ENCODE measurements around the gene EFCAB6. TPM values are rescaled to one million over a fixed set of nuclear protein-coding genes. Genes with fewer than 3 reads are reported as not detected.

Gene EFCAB6
- total RNA-seq, 1 experiment from 2014 or later = 0.52 TPM

DNA sequence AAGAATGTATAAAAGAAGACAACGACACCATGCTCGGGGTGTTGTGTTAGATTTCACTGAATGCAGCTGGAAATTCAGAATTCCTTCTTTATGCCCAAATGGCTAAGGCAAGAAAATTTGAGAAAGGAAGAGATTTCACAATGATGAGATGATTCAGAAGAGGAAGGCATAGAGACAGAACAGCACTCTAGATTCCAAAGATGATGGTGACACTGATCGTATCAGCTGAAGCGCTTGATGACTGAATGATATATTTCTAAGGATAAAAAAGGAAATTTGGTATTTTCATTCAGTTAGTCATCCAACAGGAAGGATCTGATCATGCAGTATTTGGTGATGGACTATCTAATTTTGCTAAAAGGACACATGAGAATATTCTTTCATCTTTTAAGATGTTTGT, 189.2 kb downstream of the EFCAB6 start:
- Histone ChIP-seq H3K9me2 (ENCODE audit: insufficient read depth) (no peaks in the 10 kb centered on the region), H2AFZ (ENCODE audit: low read depth, low read length, poor library complexity, severe bottlenecking) (no peak overlapping the region), H3K9me3 (ENCODE audit: control insufficient read depth in 1 of 2, insufficient read depth in 1 of 2, low read depth in 1 of 2, low read length in 2 of 2) (peaks cover 0 to 10% of the 10 kb centered on the region in 2 experiments; a peak in 2 of 4 replicates), H3K36me3 (ENCODE audit: control insufficient read depth in 1 of 2, insufficient read depth in 2 of 2, low read length in 2 of 2) (no peaks in the 10 kb centered on the region), H3K9ac (ENCODE audit: low read length) (no peak overlapping the region), H3K4me2 (ENCODE audit: low read length) (no peak overlapping the region), H3K4me1 (ENCODE audit: control insufficient read depth in 1 of 2, insufficient read depth in 2 of 2, low read length in 2 of 2) (peaks cover 0 to 14% of the 10 kb centered on the region in 2 experiments; a peak in 2 of 4 replicates), H4K20me1 (ENCODE audit: insufficient read depth) (no peaks in the 10 kb centered on the region), H3K27me3 (ENCODE audit: insufficient read depth, low read length) (peaks cover 6% of the 10 kb centered on the region), H3K27ac (ENCODE audit: low read depth, low read length) (no peak overlapping the region), H3K79me2 (ENCODE audit: insufficient read depth, low read length) (no peaks in the 10 kb centered on the region), H3K4me3 (replicated peaks in 1 of 2; ENCODE audit: low read depth in 1 of 2, low read length in 2 of 2) (no peak overlapping the region)
- ChIA-PET RAD21 (ENCODE audit: low non-redundant PET in 1 of 2, low total read pairs in 2 of 2, uncharacterized antibody in 2 of 2, unreplicated experiment in 2 of 2) (no interaction called here), CTCF (no interaction called here), POLR2A (no interaction called here)
- intact Hi-C loops (cut with micrococcal nuclease) = no loop called here
- BruUV-seq (replicated peaks) = no TSS peak
- no peak for ATAC-seq
- TF ChIP-seq, protein P1, sequence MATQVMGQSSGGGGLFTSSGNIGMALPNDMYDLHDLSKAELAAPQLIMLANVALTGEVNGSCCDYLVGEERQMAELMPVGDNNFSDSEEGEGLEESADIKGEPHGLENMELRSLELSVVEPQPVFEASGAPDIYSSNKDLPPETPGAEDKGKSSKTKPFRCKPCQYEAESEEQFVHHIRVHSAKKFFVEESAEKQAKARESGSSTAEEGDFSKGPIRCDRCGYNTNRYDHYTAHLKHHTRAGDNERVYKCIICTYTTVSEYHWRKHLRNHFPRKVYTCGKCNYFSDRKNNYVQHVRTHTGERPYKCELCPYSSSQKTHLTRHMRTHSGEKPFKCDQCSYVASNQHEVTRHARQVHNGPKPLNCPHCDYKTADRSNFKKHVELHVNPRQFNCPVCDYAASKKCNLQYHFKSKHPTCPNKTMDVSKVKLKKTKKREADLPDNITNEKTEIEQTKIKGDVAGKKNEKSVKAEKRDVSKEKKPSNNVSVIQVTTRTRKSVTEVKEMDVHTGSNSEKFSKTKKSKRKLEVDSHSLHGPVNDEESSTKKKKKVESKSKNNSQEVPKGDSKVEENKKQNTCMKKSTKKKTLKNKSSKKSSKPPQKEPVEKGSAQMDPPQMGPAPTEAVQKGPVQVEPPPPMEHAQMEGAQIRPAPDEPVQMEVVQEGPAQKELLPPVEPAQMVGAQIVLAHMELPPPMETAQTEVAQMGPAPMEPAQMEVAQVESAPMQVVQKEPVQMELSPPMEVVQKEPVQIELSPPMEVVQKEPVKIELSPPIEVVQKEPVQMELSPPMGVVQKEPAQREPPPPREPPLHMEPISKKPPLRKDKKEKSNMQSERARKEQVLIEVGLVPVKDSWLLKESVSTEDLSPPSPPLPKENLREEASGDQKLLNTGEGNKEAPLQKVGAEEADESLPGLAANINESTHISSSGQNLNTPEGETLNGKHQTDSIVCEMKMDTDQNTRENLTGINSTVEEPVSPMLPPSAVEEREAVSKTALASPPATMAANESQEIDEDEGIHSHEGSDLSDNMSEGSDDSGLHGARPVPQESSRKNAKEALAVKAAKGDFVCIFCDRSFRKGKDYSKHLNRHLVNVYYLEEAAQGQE (IDR thresholded peaks at IDR 0.05; ENCODE audit: low read depth) = no peak
- TF ChIP-seq FOSL1 (IDR thresholded peaks at IDR 0.05; ENCODE audit: low read depth) = no peak
- no peak for TF ChIP-seq YY1 (IDR thresholded peaks at IDR 0.05; ENCODE audit: extremely low read depth, insufficient replicate concordance, low read depth, low read length)
- no peak for TF ChIP-seq ZFX (IDR thresholded peaks at IDR 0.05)
- TF ChIP-seq SIN3A (IDR thresholded peaks at IDR 0.05; ENCODE audit: low read depth) = no peak
- TF ChIP-seq, protein P2, sequence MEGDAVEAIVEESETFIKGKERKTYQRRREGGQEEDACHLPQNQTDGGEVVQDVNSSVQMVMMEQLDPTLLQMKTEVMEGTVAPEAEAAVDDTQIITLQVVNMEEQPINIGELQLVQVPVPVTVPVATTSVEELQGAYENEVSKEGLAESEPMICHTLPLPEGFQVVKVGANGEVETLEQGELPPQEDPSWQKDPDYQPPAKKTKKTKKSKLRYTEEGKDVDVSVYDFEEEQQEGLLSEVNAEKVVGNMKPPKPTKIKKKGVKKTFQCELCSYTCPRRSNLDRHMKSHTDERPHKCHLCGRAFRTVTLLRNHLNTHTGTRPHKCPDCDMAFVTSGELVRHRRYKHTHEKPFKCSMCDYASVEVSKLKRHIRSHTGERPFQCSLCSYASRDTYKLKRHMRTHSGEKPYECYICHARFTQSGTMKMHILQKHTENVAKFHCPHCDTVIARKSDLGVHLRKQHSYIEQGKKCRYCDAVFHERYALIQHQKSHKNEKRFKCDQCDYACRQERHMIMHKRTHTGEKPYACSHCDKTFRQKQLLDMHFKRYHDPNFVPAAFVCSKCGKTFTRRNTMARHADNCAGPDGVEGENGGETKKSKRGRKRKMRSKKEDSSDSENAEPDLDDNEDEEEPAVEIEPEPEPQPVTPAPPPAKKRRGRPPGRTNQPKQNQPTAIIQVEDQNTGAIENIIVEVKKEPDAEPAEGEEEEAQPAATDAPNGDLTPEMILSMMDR (IDR thresholded peaks at IDR 0.05 in 2 of 3, conservative IDR thresholded peaks at IDR 0.05 in 1 of 3; ENCODE audit: borderline replicate concordance in 1 of 3, insufficient read depth in 1 of 3, low read depth in 2 of 3, low read length in 2 of 3) = no peak
- TF ChIP-seq EZH2 (IDR thresholded peaks at IDR 0.05) = no peak
- TF ChIP-seq CEBPB (IDR thresholded peaks at IDR 0.05; ENCODE audit: low read depth) = no peak
- TF ChIP-seq, protein P3, sequence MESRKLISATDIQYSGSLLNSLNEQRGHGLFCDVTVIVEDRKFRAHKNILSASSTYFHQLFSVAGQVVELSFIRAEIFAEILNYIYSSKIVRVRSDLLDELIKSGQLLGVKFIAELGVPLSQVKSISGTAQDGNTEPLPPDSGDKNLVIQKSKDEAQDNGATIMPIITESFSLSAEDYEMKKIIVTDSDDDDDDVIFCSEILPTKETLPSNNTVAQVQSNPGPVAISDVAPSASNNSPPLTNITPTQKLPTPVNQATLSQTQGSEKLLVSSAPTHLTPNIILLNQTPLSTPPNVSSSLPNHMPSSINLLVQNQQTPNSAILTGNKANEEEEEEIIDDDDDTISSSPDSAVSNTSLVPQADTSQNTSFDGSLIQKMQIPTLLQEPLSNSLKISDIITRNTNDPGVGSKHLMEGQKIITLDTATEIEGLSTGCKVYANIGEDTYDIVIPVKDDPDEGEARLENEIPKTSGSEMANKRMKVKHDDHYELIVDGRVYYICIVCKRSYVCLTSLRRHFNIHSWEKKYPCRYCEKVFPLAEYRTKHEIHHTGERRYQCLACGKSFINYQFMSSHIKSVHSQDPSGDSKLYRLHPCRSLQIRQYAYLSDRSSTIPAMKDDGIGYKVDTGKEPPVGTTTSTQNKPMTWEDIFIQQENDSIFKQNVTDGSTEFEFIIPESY (IDR thresholded peaks at IDR 0.05; ENCODE audit: extremely low read depth, insufficient replicate concordance, low read length) = no peak
- TF ChIP-seq EZH2phosphoT487 (IDR thresholded peaks at IDR 0.05; ENCODE audit: borderline replicate concordance) = no peak
- TF ChIP-seq POLR2AphosphoS5 (IDR thresholded peaks at IDR 0.05; ENCODE audit: low read depth, low read length) = no peak
- no peak for TF ChIP-seq SP1 (IDR thresholded peaks at IDR 0.05; ENCODE audit: low read depth)
- TF ChIP-seq TCF7L2 (IDR thresholded peaks at IDR 0.05; ENCODE audit: borderline replicate concordance, extremely low read depth, insufficient read depth, insufficient read length) = no peak
- no peak for DNase-seq (ENCODE audit: low read depth, low spot score)
